ENCODE data around the gene SELENOO. TPM values are rescaled to one million over a fixed set of nuclear protein-coding genes. Genes with fewer than 3 reads are reported as not detected.

The SELENOO gene
- polyA plus RNA-seq, 1 experiment, result 6.8 TPM

- H3K27ac ChIP-seq (ENCODE audit: low read depth, low read length), result no peak overlapping the region
- H3K4me3 ChIP-seq (ENCODE audit: low read depth, low read length), result no peak overlapping the region
- ChIA-PET CTCF (no interaction called here), POLR2A (no interaction called here)
- H3K9me3 ChIP-seq (ENCODE audit: control insufficient read depth, insufficient read depth, low read length), result no peaks in the 10 kb centered on the region; the same call in 1 of the 2 replicates
- TF ChIP-seq CTCF (IDR thresholded peaks at IDR 0.05; ENCODE audit: low read depth, low read length), result no peak
- no peak for DNase-seq (ENCODE audit: low read depth, low spot score)
- no peaks in the 10 kb centered on the region for H3K27me3 ChIP-seq (ENCODE audit: control insufficient read depth, insufficient read depth, low read length)
These were observed 9.7 kb downstream of the SELENOO start for GRCh38 chr22:50210378-50211139.

- Histone ChIP-seq H3K9me3 (ENCODE audit: control insufficient read depth, insufficient read depth, low read length) (no peaks in the 10 kb centered on the region; the same call in 1 of the 2 replicates), H3K27ac (ENCODE audit: low read depth, low read length) (no peak overlapping the region), H3K27me3 (ENCODE audit: control insufficient read depth, insufficient read depth, low read length) (no peaks in the 10 kb centered on the region), H3K4me3 (ENCODE audit: low read depth, low read length) (no peak overlapping the region)
- ChIA-PET CTCF (no interaction called here), POLR2A (no interaction called here)
- DNase-seq (ENCODE audit: low read depth, low spot score), result no peak
- TF ChIP-seq CTCF (IDR thresholded peaks at IDR 0.05; ENCODE audit: low read depth, low read length), result no peak
These were observed 10.3 kb downstream of the SELENOO start for GRCh38 chr22:50211147-50211546.

- POLR2A ChIA-PET, result no interaction called here
- Histone ChIP-seq H3K27me3 (ENCODE audit: control insufficient read depth, insufficient read depth, low read length) (no peaks in the 10 kb centered on the region), H3K9me3 (ENCODE audit: control insufficient read depth, insufficient read depth, low read length) (no peaks in the 10 kb centered on the region; the same call in 1 of the 2 replicates), H3K27ac (ENCODE audit: low read depth, low read length) (no peak overlapping the region), H3K4me3 (ENCODE audit: low read depth, low read length) (no peak overlapping the region)
- DNase-seq (ENCODE audit: low read depth, low spot score), result no peak
- TF ChIP-seq CTCF (IDR thresholded peaks at IDR 0.05; ENCODE audit: low read depth, low read length), result no peak
- CTCF ChIA-PET, result no interaction called here
These were observed 12.5 kb downstream of the SELENOO start for GRCh38 chr22:50213263-50213662.

GRCh38 chr22:50215297-50216054, 14.7 kb downstream of the SELENOO start:
- ChIA-PET CTCF (no interaction called here), POLR2A (no interaction called here)
- TF ChIP-seq CTCF (IDR thresholded peaks at IDR 0.05; ENCODE audit: low read depth, low read length), result no peak
- H3K9me3 ChIP-seq (ENCODE audit: control insufficient read depth, insufficient read depth, low read length), result peaks cover 11% of the 10 kb centered on the region; the same call in 1 of the 2 replicates
- DNase-seq (ENCODE audit: low read depth, low spot score), result no peak
- no peak overlapping the region for H3K4me3 ChIP-seq (ENCODE audit: low read depth, low read length)
- no peaks in the 10 kb centered on the region for H3K27me3 ChIP-seq (ENCODE audit: control insufficient read depth, insufficient read depth, low read length)
- no peak overlapping the region for H3K27ac ChIP-seq (ENCODE audit: low read depth, low read length)

- ChIA-PET CTCF (no interaction called here), POLR2A (no interaction called here)
- TF ChIP-seq CTCF (IDR thresholded peaks at IDR 0.05; ENCODE audit: low read depth, low read length), result no peak
- peaks cover 15% of the 10 kb centered on the region; the same call in 1 of the 2 replicates for H3K9me3 ChIP-seq (ENCODE audit: control insufficient read depth, insufficient read depth, low read length)
- no peak overlapping the region for H3K27ac ChIP-seq (ENCODE audit: low read depth, low read length)
- DNase-seq (ENCODE audit: low read depth, low spot score), result no peak
- no peaks in the 10 kb centered on the region for H3K27me3 ChIP-seq (ENCODE audit: control insufficient read depth, insufficient read depth, low read length)
- no peak overlapping the region for H3K4me3 ChIP-seq (ENCODE audit: low read depth, low read length)
These were observed 15.4 kb downstream of the SELENOO start for GRCh38 chr22:50216055-50216683.

Measured in AG04450 (cell line).